Measurements from ENCODE around the gene SNAI3.

GRCh38 chr16:88712362-88712979, 26.2 kb upstream of the SNAI3 start:
- TF ChIP-seq CTCF (IDR thresholded peaks at IDR 0.05), result no peak
- TF ChIP-seq POLR2A (IDR thresholded peaks at IDR 0.05), result no peak

All from heart left ventricle (tissue), 13 donors.